ENCODE measurements around the gene ACIN1. TPM values are rescaled to one million over a fixed set of nuclear protein-coding genes. Genes with fewer than 3 reads are reported as not detected.
A peak's percentile ranks its signal among the peaks of the same experiment; 100 is the strongest.

Gene ACIN1
- total and polyA plus RNA-seq, 2 of the 13 experiments (the other 11 are each of a cell fraction or from before 2014, with no cell fraction given), result 165 to 183 TPM

- no peak for TF ChIP-seq KIAA2018 (CRISPR knock-in tag; IDR thresholded peaks at IDR 0.05; ENCODE audit: borderline replicate concordance)
- TF ChIP-seq ZSCAN5A (CRISPR knock-in tag; IDR thresholded peaks at IDR 0.05; ENCODE audit: borderline replicate concordance), result peak; percentile 90; the same call in 1 of the 2 replicates
- peak; percentile 51; the same call in 1 of the 2 replicates for TF ChIP-seq RFX5 (IDR thresholded peaks at IDR 0.05; ENCODE audit: low read depth, low read length)
- no peak for TF ChIP-seq REXO4 (CRISPR knock-in tag; IDR thresholded peaks at IDR 0.05; ENCODE audit: borderline replicate concordance)
- TF ChIP-seq THRA (CRISPR knock-in tag; IDR thresholded peaks at IDR 0.05; ENCODE audit: borderline replicate concordance), result peak; percentile 63; the same call in 1 of the 2 replicates
- TF ChIP-seq ZNF543 (CRISPR knock-in tag; IDR thresholded peaks at IDR 0.05), result peak; percentile 65; the same call in 1 of the 2 replicates
- no peak; the same call in 1 of the 2 replicates for TF ChIP-seq ATF3 (CRISPR knock-in tag; IDR thresholded peaks at IDR 0.05)
- TF ChIP-seq ZNF335 (CRISPR knock-in tag; IDR thresholded peaks at IDR 0.05), result peak; percentile 56; the same call in 1 of the 2 replicates
- TF ChIP-seq AGO1 (IDR thresholded peaks at IDR 0.05; ENCODE audit: low read depth, low read length, poor library complexity, severe bottlenecking), result peak; percentile 70
- no peak; the same call in none of the 2 replicates for TF ChIP-seq NCOA2 (CRISPR knock-in tag; IDR thresholded peaks at IDR 0.05)
- TF ChIP-seq MATR3 (CRISPR knock-in tag; IDR thresholded peaks at IDR 0.05), result no peak
- TF ChIP-seq ZKSCAN8 (CRISPR knock-in tag; IDR thresholded peaks at IDR 0.05; ENCODE audit: borderline replicate concordance), result peak; percentile 85; the same call in 1 of the 2 replicates
- peak; percentile 88 for TF ChIP-seq ERF (CRISPR knock-in tag; IDR thresholded peaks at IDR 0.05)
- peak; percentile 43; the same call in 1 of the 2 replicates for TF ChIP-seq ZSCAN9 (CRISPR knock-in tag; IDR thresholded peaks at IDR 0.05; ENCODE audit: borderline replicate concordance)
- no peak for TF ChIP-seq NBN (conservative IDR thresholded peaks at IDR 0.05)
- no peak for TF ChIP-seq PLSCR1 (CRISPR knock-in tag; IDR thresholded peaks at IDR 0.05; ENCODE audit: borderline replicate concordance)
- no peak for TF ChIP-seq ZNF431 (CRISPR knock-in tag; IDR thresholded peaks at IDR 0.05; ENCODE audit: borderline replicate concordance, low read depth)
Observed at GRCh38 chr14:23071244-23071920, 23.6 kb downstream of the ACIN1 start (continued).

Data from HepG2 (cell line).